NT2/D1 (cell line): ENCODE data around the gene PLCB1.

Experiments
- SUZ12 ChIP-seq: IDR thresholded peaks from 2 replicates; pipeline ENCODE4 v1.6.1; 2011; ENCODE audit not compliant: insufficient read length, insufficient read depth; ENCODE audit errors: extremely low read depth
- YY1 ChIP-seq: IDR thresholded peaks from 2 replicates; pipeline ENCODE4 v1.6.1; 2011; ENCODE audit not compliant: insufficient read length, insufficient read depth
- ZNF274 ChIP-seq: IDR thresholded peaks from 2 replicates; pipeline ENCODE4 v1.6.1; 2011; ENCODE audit warnings: mild to moderate bottlenecking, low read depth, low read length

GRCh38 chr20:8658103-8658502, 526.0 kb downstream of the PLCB1 start:
- TF ChIP-seq SUZ12 (no peak), YY1 (no peak), ZNF274 (no peak)
